Activated CD8-positive, alpha-beta memory T cell treated with anti-CD3 and anti-CD28 coated beads, Interleukin-2, amount 50 U/mL, for 48 hours (primary cell): ENCODE data around the gene DDX42.
"Not testable (repeated sequence)": the region's sequence is repeated elsewhere in the genome, so short reads cannot be mapped to it uniquely, and the experiment has no call there.

Experiments
- DNase-seq: peaks from one replicate; pipeline ENCODE4 v3.0.0-alpha.2; 2020

The DDX42 gene

DNA sequence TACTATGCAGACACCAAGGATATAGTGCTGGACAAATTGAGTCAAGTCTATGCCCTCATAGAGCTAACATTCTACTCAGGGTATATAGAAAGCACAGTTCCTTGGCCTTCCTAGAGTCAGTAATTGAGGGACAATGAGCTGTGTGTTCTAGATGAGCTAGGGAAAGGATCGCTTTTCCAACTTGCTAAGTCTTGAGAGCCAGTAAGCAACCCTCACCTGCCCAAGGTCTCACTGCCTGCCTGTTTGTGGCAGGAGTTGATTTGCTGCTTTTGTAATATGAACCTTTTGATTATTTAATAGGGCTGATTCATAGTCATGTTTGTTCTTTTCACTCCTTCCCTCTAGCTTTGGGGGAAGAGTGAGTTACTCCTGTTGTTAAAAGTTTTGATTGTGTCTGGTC is 6.5 kb downstream of the DDX42 start:
- DNase-seq, result no peak

DNA sequence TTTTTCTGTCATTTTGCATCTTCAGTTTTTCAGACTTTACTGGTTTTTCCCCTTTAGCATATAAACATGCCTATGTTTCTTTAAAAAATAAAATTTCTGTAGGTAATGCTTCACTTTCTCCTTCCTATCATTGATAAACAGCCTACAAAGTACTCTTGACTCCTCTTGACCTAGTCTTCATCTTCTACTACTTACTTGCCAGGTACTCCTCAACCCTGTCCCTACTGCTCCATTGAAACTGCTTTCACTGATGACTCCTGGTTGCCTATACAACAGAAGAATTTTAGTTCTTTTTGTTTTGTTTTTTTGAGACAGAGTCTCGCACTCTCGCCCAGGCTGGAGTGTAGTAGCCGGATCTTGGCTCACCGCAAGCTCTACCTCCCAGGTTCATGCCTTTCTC is 7.0 kb downstream of the DDX42 start:
- no peak for DNase-seq

DNA sequence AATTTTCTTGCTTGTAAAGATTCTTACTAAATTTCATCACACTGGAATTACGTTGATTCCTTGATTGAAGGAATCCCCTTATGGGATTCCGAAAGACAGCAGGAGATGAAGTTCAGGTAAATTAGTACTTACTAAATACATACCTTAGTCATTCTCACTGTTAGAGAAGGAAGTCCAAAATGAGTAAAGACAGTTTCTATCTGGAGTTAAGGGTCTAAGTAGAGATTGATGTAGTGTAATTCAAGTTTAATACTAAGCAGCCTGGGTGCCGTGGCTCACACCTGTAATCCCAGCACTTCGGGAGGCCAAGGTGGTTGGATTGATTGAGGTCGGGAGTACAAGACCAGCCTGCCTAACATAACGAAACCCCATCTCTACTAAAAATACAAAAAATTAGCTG is 9.6 kb downstream of the DDX42 start:
- DNase-seq, result no peak

DNA sequence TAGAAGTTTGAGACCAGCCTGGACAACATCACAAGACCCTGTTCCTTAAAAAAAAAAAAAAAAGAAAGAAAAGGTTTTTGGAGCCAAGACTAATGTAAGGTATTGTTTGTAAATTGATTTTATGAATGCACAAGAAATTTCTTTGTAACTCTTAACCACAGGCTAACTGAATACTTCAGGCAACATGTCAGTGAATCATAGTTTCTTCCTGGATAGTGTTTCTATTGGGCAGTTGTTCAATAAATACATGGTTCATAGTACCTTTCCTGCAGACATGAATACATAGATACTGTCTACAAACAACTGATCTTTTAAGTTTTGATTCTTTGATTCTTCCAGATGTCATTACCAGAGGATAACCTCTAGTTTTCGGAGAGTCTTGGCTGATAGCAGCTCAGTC is 11.6 kb downstream of the DDX42 start:
- no peak for DNase-seq

DNA sequence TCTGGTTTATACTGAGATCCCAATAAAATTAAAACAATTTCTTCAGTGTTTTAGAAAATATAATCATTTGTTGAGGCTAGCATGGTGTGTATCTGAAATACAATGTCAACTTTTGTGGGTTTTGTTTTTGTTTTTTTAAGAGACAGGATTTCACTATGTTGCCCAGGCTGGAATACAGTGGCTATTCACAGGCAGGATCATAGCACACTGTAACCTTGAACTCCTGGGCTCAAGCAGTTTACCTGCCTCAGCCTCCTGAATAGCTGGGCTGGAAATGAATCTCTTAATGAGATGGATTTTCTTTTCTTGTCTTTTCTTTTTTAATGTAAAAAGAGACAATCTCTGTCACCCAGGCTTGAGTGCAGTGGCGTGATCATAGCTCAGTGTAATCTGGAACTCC is 12.1 kb downstream of the DDX42 start:
- DNase-seq, result no peak

DNA sequence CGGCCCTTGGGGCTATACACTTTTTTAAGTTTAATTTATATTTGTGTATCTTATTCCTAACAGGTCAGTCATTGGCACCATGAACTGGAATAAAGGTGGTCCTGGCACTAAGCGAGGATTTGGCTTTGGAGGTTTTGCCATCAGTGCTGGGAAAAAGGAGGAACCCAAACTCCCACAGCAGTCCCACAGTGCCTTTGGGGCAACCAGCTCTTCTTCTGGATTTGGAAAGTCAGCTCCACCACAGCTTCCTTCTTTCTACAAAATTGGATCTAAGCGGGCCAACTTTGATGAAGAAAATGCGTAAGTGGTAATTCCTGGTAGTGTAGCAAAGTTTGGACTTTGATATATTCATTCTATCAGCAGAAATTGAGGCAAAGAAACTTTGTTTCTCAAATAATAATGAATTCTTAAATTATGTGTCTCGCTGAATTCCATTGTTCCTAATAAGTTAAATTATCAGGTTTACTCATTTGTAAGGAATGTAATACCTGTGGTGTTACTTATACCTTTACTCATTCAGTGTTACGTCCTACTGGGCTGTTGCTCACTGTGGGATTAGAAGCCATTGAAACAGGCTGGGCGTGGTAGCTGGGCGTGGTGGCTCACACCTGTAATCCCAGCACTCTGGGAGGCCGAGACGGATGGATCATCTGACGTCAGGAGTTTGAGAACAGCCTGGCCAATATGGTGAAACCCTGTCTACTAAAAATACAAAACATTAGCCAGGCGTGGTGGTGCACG is 13.2 kb downstream of the DDX42 start:
- no peak for DNase-seq

DNA sequence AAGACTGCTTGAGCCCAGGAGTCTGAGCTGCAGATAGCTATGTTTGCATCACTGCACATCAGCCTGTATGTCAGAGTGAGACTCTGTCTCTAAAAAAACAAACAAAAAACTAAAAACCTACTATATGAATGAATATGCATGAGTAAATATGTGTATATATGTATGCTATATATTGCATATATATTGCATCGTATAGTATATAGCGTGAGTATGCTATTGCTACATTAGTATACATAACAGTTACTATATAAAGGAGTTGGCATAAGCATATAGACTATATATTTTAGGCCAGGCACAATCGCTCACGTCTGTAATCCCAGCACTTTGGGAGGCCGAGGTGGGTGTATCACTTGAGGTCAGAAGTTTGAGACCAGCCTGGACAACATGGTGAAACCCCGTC is 16.1 kb downstream of the DDX42 start:
- DNase-seq, result no peak

DNA sequence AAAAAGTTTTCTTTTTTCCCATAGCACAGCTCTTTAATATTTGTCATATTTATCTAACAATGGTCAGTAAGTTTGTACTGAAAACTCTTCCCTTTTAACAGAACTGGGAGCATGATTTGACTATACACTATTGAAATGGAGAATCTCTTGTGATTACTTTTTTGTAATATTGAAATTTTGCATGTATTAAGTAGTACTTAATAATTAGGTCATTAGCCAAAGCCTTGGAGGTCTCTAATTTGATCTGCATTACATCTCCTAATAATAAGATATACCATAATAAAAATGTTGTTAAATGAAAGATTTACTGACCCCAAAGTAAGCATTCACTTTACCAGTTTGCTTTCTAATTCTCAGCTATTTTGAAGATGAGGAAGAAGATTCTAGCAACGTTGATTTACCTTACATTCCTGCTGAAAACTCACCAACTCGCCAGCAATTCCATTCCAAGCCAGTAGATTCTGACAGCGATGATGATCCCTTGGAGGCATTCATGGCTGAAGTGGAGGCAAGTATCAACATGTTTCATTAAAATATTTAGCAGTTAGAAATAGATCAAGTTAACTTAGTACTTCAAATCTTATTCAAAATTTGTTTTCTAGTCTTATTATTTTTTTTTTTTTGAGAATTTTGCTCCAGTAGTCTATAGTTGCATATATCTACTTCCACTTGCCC is 18.2 kb downstream of the DDX42 start:
- DNase-seq, result no peak

DNA sequence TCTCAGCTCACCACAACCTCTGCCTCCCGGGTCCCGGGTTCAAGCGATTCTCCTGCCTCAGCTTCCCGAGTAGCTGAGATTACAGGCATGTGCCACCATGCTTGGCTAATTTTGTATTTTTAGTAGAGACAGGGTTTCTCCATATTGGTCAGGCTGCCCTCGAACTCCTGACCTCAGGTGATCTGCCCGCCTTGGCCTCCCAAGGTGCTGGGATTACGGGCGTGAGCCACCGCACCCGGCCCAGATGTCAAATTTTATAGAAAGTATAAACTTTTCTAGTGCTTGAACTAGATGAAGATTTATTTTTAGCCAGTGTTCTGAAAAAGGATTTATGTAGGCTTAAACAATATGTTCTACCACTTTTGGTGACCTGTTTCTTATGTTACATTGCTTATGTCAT is 22.4 kb downstream of the DDX42 start:
- DNase-seq, result not testable (repeated sequence)

DNA sequence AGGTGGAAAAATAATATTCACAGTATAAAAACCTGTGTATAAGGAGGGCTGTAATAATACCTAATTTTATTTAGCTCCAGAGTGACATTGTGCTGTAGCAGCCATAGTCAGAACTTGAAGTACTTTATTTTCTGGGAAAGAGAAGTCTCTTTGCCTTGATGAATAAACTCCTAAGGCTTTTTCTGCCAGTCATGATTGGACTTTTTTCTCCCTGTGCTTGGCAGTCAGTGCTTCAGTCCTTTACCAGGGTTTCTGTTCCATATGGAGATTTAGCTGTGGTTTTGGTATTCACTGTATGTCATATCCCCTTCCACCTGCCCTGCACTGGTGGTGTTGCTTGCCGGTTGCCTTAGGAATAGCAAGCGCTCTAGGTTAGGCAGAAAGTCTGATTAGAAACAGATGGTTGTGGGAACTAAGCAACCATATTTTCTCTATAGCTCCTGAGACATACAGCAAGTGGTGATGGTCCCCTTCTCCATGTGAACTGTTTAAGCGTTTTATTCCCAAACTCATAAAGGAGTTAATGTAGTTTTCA is 24.7 kb downstream of the DDX42 start:
- no peak for DNase-seq

DNA sequence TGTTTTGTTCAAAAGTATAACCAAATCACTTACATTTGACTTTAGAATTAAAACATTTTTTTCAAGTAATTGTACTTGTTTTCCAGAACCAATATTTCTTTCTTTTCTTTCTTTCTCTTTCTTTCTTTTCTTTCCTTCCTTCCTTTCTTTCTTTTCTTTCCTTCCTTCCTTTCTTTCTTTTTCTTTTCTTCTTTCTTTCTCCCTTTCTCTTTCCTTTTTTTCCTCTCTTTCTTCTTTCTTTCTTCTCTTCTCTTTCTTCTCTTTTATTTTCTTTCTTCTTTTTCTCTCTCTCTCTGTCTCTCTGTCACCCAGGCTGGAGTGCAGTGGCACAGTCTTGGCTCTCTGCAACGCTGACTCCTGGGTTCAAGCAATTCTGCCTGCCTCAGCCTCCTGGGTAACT is 26.8 kb downstream of the DDX42 start:
- no peak for DNase-seq

DNA sequence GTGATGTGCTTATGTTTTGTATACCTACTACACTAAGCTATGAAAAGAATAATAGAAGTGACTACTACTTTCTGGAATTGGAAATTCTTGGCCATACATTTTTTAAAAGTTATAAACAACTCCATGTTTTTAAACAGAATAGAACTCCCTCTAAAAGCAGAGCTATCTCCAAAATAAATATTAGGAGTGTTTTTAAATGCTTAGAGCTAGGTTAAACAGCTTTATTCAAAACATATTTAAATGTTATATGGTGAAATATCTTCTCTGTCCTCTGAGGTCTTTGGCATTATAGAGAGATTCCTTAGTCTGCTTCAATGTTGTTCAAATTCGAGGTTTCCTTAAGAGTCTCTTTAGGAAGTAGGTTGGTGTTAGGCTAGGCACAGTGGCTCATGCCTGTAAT is 30.4 kb downstream of the DDX42 start:
- no peak for DNase-seq

DNA sequence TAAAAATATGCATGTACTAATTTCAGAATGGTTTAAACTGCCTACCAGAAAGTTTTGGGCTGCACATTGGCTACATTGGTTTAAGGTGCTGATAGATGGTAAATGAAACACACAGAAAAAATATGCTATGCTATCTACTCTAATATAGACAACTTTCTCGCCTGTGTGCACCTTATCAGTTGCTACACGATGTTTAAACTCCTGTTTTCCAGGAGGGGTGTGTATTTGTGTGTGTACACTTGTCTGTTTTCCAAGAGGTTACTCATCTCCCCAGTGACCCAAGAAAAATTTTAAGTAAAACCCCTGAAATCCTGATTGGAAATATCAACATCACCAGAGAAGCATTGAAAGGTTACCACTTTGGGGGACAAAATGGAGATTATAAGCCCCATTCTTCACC is 31.6 kb downstream of the DDX42 start:
- no peak for DNase-seq

DNA sequence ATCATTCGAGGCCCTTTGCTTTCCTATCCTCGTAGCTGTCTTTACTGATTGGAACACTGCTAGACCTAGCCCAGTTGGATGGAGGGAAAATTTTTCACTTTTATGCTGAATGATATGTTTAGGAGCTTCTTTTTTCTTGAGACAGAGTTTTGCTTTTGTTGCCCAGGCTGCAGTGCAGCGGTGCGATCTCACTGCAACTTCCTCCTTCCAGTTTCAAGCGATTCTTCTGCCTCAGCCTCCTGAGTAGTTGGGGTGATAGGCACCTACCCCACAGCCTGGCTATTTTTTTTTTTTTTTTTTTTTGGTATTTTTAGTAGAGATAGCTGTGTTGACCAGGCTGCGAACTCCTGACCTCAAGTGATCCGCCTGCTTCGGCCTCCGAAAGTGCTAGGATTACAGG is 36.0 kb downstream of the DDX42 start:
- no peak for DNase-seq

DNA sequence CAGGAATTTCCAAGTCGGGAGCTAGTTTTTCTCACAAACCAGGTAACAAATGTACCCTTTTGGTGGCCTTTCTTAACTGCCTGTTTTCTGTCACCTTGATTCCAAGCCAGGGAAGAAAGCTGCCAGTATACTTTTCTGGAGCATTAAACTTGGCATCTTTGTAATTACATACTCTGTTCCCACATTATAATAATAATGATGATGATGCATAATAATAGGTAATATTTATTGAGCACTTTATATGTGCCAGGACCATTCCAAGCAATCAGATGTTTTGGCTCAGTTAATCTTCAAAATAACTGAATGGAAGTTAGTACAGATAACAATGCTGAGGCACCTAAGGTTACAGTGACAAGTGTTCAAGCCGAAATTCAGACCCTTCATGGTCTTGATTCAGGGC is 42.2 kb downstream of the DDX42 start:
- no peak for DNase-seq

DNA sequence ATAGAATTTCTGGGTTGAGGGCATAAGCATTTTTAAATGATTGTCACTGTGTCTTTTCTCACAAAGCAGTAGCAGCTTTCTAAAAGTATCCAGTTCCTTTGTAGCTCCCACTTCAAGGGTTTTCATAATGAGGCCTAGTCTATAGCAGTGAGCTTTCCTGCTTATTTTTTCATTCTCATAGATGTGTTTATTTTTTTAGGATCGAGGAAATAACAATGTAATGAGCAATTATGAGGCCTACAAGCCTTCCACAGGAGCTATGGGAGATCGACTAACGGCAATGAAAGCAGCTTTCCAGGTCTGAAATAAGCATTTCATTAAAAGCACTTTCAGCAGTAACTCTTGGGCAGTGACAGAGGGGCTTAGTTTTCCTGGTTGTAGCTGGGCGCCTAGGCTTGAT is 42.7 kb downstream of the DDX42 start:
- DNase-seq, result no peak

DNA sequence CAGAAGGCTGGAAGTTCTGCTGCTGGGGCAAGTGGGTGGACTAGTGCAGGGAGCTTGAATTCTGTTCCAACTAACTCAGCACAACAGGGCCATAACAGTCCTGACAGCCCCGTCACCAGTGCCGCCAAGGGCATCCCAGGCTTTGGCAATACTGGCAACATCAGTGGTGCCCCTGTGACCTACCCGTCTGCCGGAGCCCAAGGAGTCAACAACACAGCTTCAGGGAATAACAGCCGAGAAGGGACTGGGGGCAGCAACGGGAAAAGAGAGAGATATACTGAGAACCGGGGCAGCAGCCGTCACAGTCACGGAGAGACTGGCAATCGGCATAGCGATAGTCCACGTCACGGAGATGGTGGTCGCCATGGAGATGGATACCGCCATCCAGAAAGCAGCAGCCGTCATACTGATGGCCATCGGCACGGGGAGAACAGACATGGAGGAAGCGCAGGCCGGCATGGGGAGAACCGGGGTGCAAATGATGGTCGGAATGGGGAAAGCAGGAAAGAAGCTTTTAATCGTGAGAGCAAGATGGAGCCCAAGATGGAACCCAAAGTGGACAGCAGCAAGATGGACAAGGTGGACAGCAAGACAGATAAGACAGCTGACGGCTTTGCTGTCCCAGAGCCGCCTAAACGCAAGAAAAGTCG is 43.9 kb downstream of the DDX42 start:
- DNase-seq, result no peak

DNA sequence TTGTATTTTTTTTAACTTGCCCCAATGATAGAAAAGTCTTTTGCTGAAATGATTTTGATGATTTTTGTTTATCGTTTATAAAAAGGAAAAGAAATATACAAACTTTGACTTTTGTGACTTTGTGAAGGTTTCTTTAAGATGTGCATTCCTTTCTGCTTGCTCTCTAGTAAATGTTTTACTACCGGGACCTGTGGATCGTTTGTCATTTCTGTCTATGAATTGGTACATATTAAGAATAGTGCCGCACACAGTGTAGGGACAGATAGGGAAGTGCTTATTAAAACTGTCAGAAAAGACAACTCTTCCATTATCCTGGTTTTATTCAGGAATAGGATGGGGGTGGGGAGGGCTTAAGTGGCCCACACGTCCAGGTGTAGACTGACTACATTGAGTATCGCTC is 45.2 kb downstream of the DDX42 start:
- DNase-seq, result no peak

DNA sequence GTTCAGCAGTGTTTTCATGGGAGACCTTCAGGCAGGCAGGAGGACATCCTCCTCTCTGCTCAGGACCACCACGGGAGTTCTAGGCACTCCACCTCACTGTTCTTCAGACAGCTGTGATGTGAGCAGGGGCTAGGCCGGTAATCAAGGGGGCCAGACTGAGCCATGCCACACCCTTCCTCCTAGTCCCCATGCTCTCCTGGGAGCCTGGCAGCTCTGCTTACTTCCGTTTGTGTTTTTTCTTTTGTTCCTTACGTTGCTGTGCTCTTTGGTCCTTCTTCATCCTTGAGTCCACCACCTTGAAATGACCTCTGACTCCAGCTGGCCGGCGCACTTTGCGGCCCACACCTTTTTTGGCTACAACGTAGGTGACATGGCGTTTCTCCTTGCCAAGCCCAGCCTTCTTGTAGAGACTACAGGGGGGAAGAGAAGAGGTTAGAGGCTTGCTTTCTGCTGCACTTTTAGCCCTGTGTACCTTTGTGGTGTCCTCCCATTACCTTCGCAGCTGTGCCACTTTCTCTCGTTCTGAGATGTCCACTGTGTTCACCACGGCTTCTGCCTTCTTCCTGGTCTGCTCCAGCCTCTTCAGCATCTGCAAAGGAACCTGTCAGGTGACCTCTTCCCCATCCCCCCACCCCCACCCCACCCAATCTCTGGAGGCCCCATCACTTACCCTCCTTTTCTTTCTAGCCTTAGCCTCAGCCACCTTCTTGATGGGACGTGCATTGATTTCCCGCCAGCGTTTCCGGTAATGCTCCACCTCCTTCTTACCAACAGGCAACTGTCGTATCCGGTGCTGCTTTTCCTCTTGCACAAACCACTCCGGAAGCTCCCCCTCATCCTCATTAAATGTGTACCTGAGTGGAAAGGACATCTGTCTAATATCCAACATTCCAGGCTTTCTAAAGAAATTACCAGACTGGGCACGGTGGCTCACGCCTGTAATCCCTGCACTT is 45.9 kb downstream of the DDX42 start:
- no peak for DNase-seq

DNA sequence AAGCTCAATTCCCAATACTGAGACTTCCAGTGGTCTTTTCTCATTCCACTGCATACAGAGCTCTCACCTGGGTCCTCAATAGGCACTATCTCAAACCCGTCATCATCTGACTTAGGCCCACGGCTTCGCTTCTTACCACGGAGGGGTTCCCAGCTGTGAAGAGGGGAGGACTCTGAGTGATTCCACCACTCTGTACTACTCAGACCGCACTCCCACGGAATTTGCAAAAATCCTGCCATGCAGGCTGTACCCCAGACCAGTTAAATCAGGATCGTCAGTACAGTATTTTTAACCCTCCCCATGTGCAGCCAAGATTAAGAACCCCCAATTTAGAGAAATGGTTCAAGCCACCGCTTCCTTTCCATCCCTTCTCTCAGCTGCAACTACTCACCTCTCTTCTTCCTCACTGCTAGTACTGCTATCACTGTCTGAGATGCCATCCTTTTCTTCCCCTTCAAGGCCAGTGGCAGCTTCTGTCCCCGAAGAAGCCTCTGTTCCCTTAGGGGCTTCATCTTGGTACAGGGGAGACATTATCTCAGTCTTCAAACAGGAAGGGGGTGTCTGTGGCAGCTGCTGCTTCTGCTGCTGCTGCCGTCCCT is 47.1 kb downstream of the DDX42 start:
- no peak for DNase-seq

DNA sequence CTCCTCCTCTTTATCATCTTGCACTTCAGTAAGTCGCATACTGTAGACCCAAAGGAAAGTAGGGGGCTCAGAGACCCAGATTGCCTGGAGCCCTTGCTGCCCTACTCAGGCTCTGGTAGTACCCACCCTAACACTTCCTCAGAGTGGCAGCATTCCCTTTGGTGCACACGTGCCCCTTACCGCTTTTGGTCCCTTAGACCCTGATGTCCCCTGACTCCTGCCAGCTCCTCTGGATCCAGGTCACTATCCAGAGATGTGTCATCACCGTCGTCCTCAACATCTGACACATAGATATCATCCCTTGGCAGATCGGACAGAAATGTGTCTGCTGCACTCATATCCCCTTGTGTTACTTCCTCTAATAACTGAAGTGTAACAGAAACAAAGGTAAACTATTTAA is 47.8 kb downstream of the DDX42 start:
- DNase-seq, result no peak

DNA sequence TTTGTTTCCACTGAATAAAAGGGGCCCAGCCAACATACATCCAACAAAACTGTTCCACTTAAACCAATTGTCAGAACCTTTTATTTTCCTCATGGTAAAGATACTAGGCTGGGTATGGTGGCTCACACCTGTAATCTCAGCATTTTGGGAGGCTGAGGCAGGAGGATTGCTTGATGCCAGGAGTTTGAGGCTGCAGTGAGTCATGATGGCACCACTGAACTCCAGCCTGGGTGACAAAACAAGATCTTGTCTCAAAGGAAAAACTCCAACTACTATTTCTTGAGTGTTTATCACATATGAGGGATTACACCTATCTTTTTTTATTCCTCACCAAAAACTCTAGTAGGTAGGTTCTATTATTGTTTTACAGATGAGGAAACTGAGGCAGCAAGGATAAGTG is 48.6 kb downstream of the DDX42 start:
- no peak for DNase-seq
